AG09319 (cell line): Measurements from ENCODE around the gene RNF182.

Experiments
- DNase-seq: peaks from one replicate; pipeline ENCODE4 v3.0.0-alpha.2; 2010; ENCODE audit warnings: low read depth; ENCODE audit errors: extremely low read depth
- CTCF ChIP-seq: IDR thresholded peaks from 2 replicates; pipeline ENCODE4 v1.5.1; 2011; ENCODE audit warnings: low read depth, mild to moderate bottlenecking, inconsistent platforms, low read length, moderate library complexity

Gene RNF182

GRCh38 chr6:13978102-13978640 lies 53.4 kb downstream of the RNF182 start:
- no peak for DNase-seq
- TF ChIP-seq CTCF: no peak

DNA sequence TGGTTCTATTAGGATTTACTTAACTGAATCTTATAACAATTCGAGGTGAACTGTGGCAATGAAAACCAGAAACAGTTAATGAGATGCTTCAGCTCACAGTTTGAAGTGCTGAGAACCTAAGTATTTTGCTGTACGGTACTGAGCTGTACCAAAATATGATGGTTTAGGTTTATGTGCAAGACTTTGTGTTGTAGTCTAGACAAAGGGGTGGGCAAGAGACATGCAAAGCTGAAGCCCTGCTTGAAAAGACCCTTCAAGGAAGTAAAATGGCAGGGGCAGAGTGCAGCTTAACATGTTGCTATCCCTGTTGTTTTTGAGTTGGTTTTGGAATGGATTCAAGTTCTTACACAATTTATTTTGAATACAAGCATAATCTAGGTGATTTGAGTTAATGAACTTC lies 54.0 kb downstream of the RNF182 start:
- no peak for DNase-seq
- TF ChIP-seq CTCF: no peak

DNA sequence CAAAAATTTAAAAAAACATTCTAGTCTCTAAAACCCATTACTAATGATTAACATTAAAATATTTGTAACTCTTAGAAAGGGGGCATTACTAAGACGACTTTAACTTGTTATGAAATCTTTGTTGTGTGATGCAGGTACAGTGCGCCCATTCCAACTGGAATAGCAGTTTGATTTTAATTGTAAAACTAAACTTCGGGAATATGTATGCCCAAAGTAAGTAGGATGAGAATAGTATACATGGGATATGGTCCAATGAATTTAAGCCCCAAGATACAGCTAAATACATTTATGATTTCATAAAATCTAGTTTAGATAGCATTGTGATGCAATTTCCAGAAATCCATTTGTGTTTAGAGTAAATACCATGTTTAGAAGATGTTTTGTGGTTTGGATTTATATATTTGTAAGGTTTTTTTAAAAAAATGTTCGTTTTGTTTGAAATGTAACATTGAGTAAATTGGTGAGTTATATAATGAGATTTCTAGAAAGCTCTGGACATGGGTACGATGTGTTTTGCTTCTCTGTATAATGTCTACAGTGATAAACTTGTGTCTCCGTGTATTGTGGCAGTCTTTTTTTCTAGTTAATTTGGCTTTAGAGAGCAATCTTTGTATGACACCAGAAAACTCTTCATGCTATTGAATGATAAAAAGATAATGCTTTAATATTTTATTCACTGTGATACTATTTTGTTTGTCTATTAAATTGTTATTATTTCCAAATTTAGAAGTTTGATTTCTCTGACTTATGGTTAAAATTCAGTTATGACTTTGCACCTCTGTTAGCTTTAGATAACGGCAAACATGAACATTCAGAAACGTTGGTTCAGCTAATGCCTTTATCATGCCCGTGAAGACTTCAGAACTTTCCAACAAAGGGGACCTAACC lies 54.8 kb downstream of the RNF182 start:
- TF ChIP-seq CTCF: no peak

DNA sequence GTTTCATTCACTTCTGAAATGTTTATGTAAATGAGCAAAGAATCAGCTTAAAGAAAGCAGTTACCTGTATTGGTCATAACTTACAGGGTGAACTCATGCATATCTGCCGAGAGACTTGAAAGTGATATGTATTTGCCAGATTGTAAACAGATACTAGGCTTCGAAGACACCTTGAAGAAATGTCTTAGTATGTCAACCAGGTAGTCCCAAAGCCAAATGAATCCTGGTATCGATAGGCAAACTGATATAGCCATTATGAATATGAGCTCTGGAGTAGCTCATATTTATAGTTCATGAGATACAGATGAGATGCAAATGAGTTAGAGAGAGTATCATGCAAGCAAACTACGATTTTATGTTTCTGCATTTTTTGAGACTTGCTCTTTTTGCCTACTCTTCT lies 55.8 kb downstream of the RNF182 start:
- no peak for TF ChIP-seq CTCF
- DNase-seq: no peak

More for the DNA sequence above, 54.8 kb downstream of the RNF182 start:
- DNase-seq: no peak

DNA sequence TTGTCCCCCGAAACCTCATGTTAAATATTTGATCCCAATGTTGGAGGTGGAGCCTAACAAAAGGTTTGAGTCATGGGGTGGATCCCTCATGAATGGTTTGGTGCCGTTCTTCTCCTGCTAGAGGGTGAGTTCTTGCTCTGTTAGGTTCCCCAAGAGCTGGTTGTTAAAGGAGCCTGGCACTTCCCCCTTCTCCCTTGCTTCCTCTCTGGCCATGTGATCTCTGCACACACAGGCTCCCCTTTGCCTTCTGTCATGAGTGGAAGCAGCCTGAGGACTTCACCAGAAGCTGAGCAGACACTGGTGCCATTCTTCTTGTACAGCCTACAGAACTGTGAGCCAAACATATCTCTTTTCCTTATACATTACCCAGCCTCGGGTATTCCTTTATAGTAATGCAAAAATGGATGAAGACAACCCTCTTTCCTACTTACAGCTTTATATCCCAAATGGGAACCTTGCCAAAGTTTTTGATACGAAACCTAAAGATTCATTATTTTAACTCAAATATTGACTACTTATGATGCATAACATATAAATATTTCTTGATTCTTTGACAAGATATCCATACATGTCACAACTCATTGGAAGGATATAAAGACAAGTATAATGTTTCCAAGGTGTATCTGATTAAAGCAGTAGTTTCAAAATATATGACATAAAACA lies 61.0 kb downstream of the RNF182 start:
- no peak for TF ChIP-seq CTCF
- no peak for DNase-seq

DNA sequence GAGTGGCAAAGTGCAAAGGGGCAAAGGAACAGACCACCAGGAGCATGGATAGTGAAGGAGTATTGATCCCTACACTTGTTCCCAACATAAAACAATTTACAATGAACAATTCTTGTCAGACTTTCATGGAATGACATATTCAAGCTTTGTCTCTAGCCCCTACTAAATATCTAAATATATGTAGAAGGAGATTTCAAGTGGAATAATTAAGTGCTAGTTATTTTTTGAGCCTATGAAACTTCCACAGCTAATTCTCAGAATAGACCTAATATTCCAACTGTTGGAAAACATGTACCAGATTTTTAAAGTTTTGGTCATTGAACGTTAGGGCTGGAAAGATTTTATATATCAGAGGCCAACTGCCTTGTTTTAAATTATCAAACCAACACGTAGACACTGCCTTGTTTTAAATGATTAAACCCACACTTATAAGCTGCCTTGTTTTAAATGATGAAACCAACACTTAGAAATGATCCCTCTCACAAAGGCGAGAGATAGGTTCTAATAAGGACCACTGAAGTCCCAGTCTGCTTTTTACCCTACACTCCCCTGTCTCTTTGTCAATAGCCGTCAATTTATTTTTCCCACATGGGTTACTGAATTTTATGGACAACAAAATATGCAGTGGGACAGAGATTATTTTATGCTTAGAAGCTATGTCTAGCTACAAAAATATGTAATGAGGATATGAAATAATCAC lies 62.1 kb downstream of the RNF182 start:
- no peak for TF ChIP-seq CTCF
- DNase-seq: no peak

DNA sequence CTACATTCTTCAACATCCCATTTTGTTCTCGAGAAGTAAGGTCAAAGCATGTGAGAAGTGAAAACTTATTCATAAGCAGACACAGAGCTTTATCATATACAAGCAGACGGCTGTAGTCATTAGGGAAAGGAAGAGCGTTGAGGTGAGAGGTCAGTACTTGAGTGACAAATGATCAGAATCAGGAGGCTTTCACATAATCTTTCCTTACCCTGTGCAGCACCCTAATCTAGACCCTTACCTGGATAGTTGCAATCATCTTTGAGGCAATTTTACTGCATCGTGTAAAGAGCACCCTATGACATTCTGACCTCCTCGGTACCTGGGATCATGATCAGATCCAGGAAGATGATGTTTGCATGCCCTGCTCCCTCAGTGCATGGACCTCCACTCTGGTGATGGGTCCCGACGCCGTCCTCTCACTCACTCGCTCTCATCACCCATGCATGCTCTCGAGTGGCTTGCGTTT lies 62.7 kb downstream of the RNF182 start:
- TF ChIP-seq CTCF: no peak
- DNase-seq: no peak
